DND-41 (cell line): ENCODE data around the gene GLP2R.

Experiments used
- ATAC-seq: fragments of 200-7000 bp; cut with Tn5 transposase; 3 replicates; pipeline ENCODE4 v1.9.1; 2021; ENCODE audit warnings: low read depth; ENCODE audit not compliant: insufficient read depth
- DNase-seq: peaks from one replicate; pipeline ENCODE4 v3.0.0-alpha.2; 2020
- H2AFZ ChIP-seq: 2 replicates; pipeline ENCODE4 v1.6.0; 2012; ENCODE audit warnings: low read depth, low read length
- H3K27ac ChIP-seq: 2 replicates; pipeline ENCODE4 v1.5.1; 2012; ENCODE audit warnings: low read length, inconsistent platforms
- H3K27me3 ChIP-seq: fragments of 200-600 bp; sonication (generic); 2 replicates; pipeline ENCODE4 v1.6.0; 2012; ENCODE audit warnings: low read length, mild to moderate bottlenecking, inconsistent platforms; ENCODE audit not compliant: insufficient read depth, poor library complexity
- H3K36me3 ChIP-seq: 2 replicates; pipeline ENCODE4 v1.5.1; 2012; ENCODE audit warnings: low read length, inconsistent platforms; ENCODE audit not compliant: insufficient read depth
- H3K4me1 ChIP-seq: 2 replicates; pipeline ENCODE4 v1.5.1; 2012; ENCODE audit warnings: mild to moderate bottlenecking, low read length; ENCODE audit not compliant: insufficient read depth
- H3K4me2 ChIP-seq: 2 replicates; pipeline ENCODE4 v1.6.0; 2012; ENCODE audit warnings: mild to moderate bottlenecking, moderate library complexity, low read length, inconsistent platforms; ENCODE audit not compliant: insufficient read depth
- H3K4me3 ChIP-seq, 2 experiments: fragments of 200-600 bp in 1 of 2; shearing (Covaris generic) in 1 of 2; 2 replicates each; pipeline ENCODE4 v1.5.1; 2012 to 2016; ENCODE audit warnings: inconsistent platforms in 2 of 2, low read length in 2 of 2, mild to moderate bottlenecking in 2 of 2, low read depth in 1 of 2, moderate library complexity in 1 of 2
- H3K79me2 ChIP-seq: 2 replicates; pipeline ENCODE4 v1.6.0; 2012; ENCODE audit warnings: low read length, inconsistent platforms; ENCODE audit not compliant: insufficient read depth
- H3K9ac ChIP-seq: 2 replicates; pipeline ENCODE4 v1.6.0; 2012; ENCODE audit warnings: low read depth, mild to moderate bottlenecking, inconsistent platforms, low read length, moderate library complexity
- H3K9me3 ChIP-seq: 2 replicates; pipeline ENCODE4 v1.5.1; 2012; ENCODE audit warnings: low read length, moderate library complexity, mild to moderate bottlenecking, inconsistent platforms; ENCODE audit not compliant: insufficient read depth, severe bottlenecking
- H4K20me1 ChIP-seq: 2 replicates; pipeline ENCODE4 v1.6.0; 2012; ENCODE audit warnings: low read length; ENCODE audit not compliant: insufficient read depth
- EZH2 ChIP-seq: IDR thresholded peaks from 3 replicates; pipeline ENCODE4 v1.6.1; 2012; ENCODE audit warnings: borderline replicate concordance, low read depth, mild to moderate bottlenecking, moderate library complexity, low read length, inconsistent platforms; ENCODE audit not compliant: severe bottlenecking
- TF ChIP-seq, protein P1 (sequence below): IDR thresholded peaks from 2 replicates; pipeline ENCODE4 v1.5.1; 2012; ENCODE audit warnings: borderline replicate concordance, low read length, moderate library complexity, mild to moderate bottlenecking; ENCODE audit not compliant: poor library complexity, severe bottlenecking; ENCODE audit errors: extremely low read depth

The GLP2R gene

GRCh38 chr17:9897372-9897968, 71.7 kb downstream of the GLP2R start:
- Histone ChIP-seq H3K9me3 (no peaks in the 10 kb centered on the region), H3K27me3 (peaks cover 5% of the 10 kb centered on the region), H4K20me1 (no peaks in the 10 kb centered on the region), H3K36me3 (no peaks in the 10 kb centered on the region), H3K79me2 (no peaks in the 10 kb centered on the region), H3K4me1 (no peaks in the 10 kb centered on the region), H2AFZ (no peak overlapping the region), H3K9ac (no peak overlapping the region), H3K27ac (no peak overlapping the region), H3K4me3 (no peak overlapping the region), H3K4me2 (no peak overlapping the region)
- no peak for TF ChIP-seq EZH2
- TF ChIP-seq, protein P1, sequence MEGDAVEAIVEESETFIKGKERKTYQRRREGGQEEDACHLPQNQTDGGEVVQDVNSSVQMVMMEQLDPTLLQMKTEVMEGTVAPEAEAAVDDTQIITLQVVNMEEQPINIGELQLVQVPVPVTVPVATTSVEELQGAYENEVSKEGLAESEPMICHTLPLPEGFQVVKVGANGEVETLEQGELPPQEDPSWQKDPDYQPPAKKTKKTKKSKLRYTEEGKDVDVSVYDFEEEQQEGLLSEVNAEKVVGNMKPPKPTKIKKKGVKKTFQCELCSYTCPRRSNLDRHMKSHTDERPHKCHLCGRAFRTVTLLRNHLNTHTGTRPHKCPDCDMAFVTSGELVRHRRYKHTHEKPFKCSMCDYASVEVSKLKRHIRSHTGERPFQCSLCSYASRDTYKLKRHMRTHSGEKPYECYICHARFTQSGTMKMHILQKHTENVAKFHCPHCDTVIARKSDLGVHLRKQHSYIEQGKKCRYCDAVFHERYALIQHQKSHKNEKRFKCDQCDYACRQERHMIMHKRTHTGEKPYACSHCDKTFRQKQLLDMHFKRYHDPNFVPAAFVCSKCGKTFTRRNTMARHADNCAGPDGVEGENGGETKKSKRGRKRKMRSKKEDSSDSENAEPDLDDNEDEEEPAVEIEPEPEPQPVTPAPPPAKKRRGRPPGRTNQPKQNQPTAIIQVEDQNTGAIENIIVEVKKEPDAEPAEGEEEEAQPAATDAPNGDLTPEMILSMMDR, result no peak
- DNase-seq (no peak), ATAC-seq (no peak)

DNA sequence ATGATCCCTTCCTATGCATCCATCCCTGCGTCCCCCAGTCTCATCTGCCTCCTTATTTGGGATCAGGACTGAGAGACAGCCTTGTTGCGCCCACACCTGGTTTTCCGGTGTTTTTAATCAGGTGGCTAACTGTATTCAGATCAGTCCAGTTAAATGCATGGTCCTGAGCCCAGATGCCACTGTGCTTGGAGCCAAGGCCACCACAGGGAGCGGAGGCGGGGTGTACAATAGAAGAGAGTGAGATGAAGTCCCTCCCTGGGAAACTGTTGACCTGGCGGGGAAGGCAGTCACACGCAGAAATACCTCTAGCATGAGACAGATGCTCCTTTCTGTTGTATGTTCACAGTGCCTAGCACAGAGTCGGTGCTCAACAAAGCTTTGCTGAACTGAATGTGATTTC, 73.1 kb downstream of the GLP2R start:
- TF ChIP-seq, protein P1, result no peak
- TF ChIP-seq EZH2, result no peak
- Histone ChIP-seq H4K20me1 (no peaks in the 10 kb centered on the region), H3K4me2 (no peak overlapping the region), H3K27ac (no peak overlapping the region), H3K36me3 (no peaks in the 10 kb centered on the region), H3K4me3 (no peak overlapping the region), H3K27me3 (peaks cover 5% of the 10 kb centered on the region), H3K4me1 (no peaks in the 10 kb centered on the region), H2AFZ (no peak overlapping the region), H3K9ac (no peak overlapping the region), H3K79me2 (no peaks in the 10 kb centered on the region), H3K9me3 (no peaks in the 10 kb centered on the region)
- ATAC-seq (no peak), DNase-seq (no peak)

- ATAC-seq (no peak), DNase-seq (no peak)
- no peaks in the 10 kb centered on the region for H3K36me3 ChIP-seq
- H3K4me1 ChIP-seq, result no peaks in the 10 kb centered on the region
- H3K79me2 ChIP-seq, result no peaks in the 10 kb centered on the region
- no peak overlapping the region for H2AFZ ChIP-seq
- H3K9me3 ChIP-seq, result no peaks in the 10 kb centered on the region
- H3K9ac ChIP-seq, result no peak overlapping the region
- TF ChIP-seq, protein P1, result no peak
- no peak for TF ChIP-seq EZH2
- H4K20me1 ChIP-seq, result no peaks in the 10 kb centered on the region
- H3K27me3 ChIP-seq, result peaks cover 5% of the 10 kb centered on the region
- H3K27ac ChIP-seq, result no peak overlapping the region
- no peak overlapping the region for H3K4me2 ChIP-seq
- H3K4me3 ChIP-seq, result no peak overlapping the region
These were observed 73.7 kb downstream of the GLP2R start for GRCh38 chr17:9899280-9900043.
